H9 (cell line): Measurements from ENCODE around the gene TIGD3. TPM values are rescaled to one million over a fixed set of nuclear protein-coding genes. Genes with fewer than 3 reads are reported as not detected.

ENCODE experiments used
- DNase-seq: peaks from one replicate; pipeline ENCODE4 v3.0.0-alpha.2; 2017
- H2AFZ ChIP-seq: one replicate; pipeline ENCODE4 v1.6.1; 2013; ENCODE audit warnings: mild to moderate bottlenecking, low read length, control low read depth, moderate library complexity
- H2AK5ac ChIP-seq: 2 replicates; pipeline ENCODE4 v1.6.1; 2013; ENCODE audit warnings: low read length, control low read depth, mixed read lengths; ENCODE audit not compliant: insufficient read length
- H2BK120ac ChIP-seq: one replicate; pipeline ENCODE4 v1.6.1; 2013; ENCODE audit warnings: low read depth, mild to moderate bottlenecking, low read length, control low read depth, inconsistent platforms; ENCODE audit not compliant: poor library complexity, severe bottlenecking
- H2BK12ac ChIP-seq: 2 replicates; pipeline ENCODE4 v1.6.1; 2013; ENCODE audit warnings: low read length, control low read depth, mixed read lengths, low read depth; ENCODE audit not compliant: insufficient read length
- H2BK15ac ChIP-seq: 2 replicates; pipeline ENCODE4 v1.6.1; 2013; ENCODE audit warnings: low read depth, low read length, control low read depth
- H2BK20ac ChIP-seq: one replicate; pipeline ENCODE4 v1.6.1; 2013; ENCODE audit warnings: low read depth, mild to moderate bottlenecking, low read length, control low read depth, inconsistent platforms; ENCODE audit not compliant: poor library complexity, severe bottlenecking
- H2BK5ac ChIP-seq: 2 replicates; pipeline ENCODE4 v1.6.1; 2013; ENCODE audit warnings: low read length, control low read depth, mixed read lengths; ENCODE audit not compliant: insufficient read length
- H3K14ac ChIP-seq: 2 replicates; pipeline ENCODE4 v1.6.1; 2013; ENCODE audit warnings: low read length, control low read depth; ENCODE audit not compliant: insufficient read depth
- H3K18ac ChIP-seq: 2 replicates; pipeline ENCODE4 v1.6.1; 2013; ENCODE audit warnings: low read depth, mild to moderate bottlenecking, mixed read lengths, low read length, control low read depth; ENCODE audit not compliant: insufficient read length
- H3K23ac ChIP-seq: 2 replicates; pipeline ENCODE4 v1.6.1; 2013; ENCODE audit warnings: low read length, control low read depth, mixed read lengths, low read depth; ENCODE audit not compliant: insufficient read length
- H3K23me2 ChIP-seq: 2 replicates; pipeline ENCODE4 v1.6.1; 2013; ENCODE audit warnings: low read depth, mild to moderate bottlenecking, mixed read lengths, low read length, control low read depth; ENCODE audit not compliant: insufficient read length, poor library complexity, severe bottlenecking
- H3K27ac ChIP-seq: 2 replicates; pipeline ENCODE4 v1.5.1; 2013; ENCODE audit warnings: low read length, control low read depth, mixed read lengths, low read depth; ENCODE audit not compliant: insufficient read length
- H3K27me3 ChIP-seq: 2 replicates; pipeline ENCODE4 v1.6.1; 2013; ENCODE audit warnings: low read length, control low read depth, inconsistent platforms; ENCODE audit not compliant: insufficient read depth
- H3K4ac ChIP-seq: 2 replicates; pipeline ENCODE4 v1.6.1; 2013; ENCODE audit warnings: low read depth, mild to moderate bottlenecking, control low read depth, inconsistent platforms, low read length, moderate library complexity
- H3K4me1 ChIP-seq: 2 replicates; pipeline ENCODE4 v1.6.1; 2013; ENCODE audit warnings: low read length, control low read depth, inconsistent platforms; ENCODE audit not compliant: insufficient read depth
- H3K4me2 ChIP-seq: 2 replicates; pipeline ENCODE4 v1.6.1; 2013; ENCODE audit warnings: low read length, control low read depth, mixed read lengths; ENCODE audit not compliant: insufficient read length, insufficient read depth
- H3K56ac ChIP-seq: 2 replicates; pipeline ENCODE4 v1.6.1; 2013; ENCODE audit warnings: low read depth, mild to moderate bottlenecking, mixed read lengths, low read length, control low read depth; ENCODE audit not compliant: insufficient read length
- H3K79me1 ChIP-seq: 2 replicates; pipeline ENCODE4 v1.6.1; 2013; ENCODE audit warnings: low read depth, mild to moderate bottlenecking, moderate library complexity, low read length, control low read depth, inconsistent platforms; ENCODE audit not compliant: insufficient read depth, poor library complexity, severe bottlenecking
- H3K79me2 ChIP-seq: 2 replicates; pipeline ENCODE4 v1.6.1; 2013; ENCODE audit warnings: low read length, control low read depth, inconsistent platforms; ENCODE audit not compliant: insufficient read depth
- H3K9ac ChIP-seq: 2 replicates; pipeline ENCODE4 v1.6.1; 2013; ENCODE audit warnings: low read length, control low read depth, mixed read lengths; ENCODE audit not compliant: insufficient read length; ENCODE audit errors: extremely low read depth
- H3K9me3 ChIP-seq: one replicate; pipeline ENCODE4 v1.6.1; 2013; ENCODE audit warnings: low read depth, low read length, inconsistent platforms; ENCODE audit not compliant: control insufficient read depth
- H3T11ph ChIP-seq: one replicate; pipeline ENCODE4 v1.6.1; 2013; ENCODE audit warnings: mild to moderate bottlenecking, low read length, control low read depth, inconsistent platforms
- H4K20me1 ChIP-seq: one replicate; pipeline ENCODE4 v1.6.1; 2013; ENCODE audit not compliant: control insufficient read depth, insufficient read length, insufficient read depth
- H4K5ac ChIP-seq: 2 replicates; pipeline ENCODE4 v1.6.1; 2013; ENCODE audit warnings: low read depth, mild to moderate bottlenecking, mixed read lengths, low read length, control low read depth; ENCODE audit not compliant: insufficient read length
- H4K8ac ChIP-seq: replicated peaks from 2 replicates; pipeline ENCODE4 v1.6.1; 2013; ENCODE audit warnings: low read length, control low read depth, mixed read lengths, low read depth; ENCODE audit not compliant: insufficient read length
- H4K91ac ChIP-seq: 2 replicates; pipeline ENCODE4 v1.6.1; 2013; ENCODE audit warnings: low read depth, mild to moderate bottlenecking, moderate library complexity, mixed read lengths, low read length, control low read depth; ENCODE audit not compliant: insufficient read length
- H3K27ac Mint-ChIP-seq, 3 experiments: 2 replicates in 2 of 3; 3 replicates in 1 of 3; pipeline ENCODE4 v1.8.0; 2020 to 2021; ENCODE audit warnings: mixed read lengths in 3 of 3, mild to moderate bottlenecking in 1 of 3, moderate library complexity in 1 of 3
- H3K27me3 Mint-ChIP-seq: 2 replicates; pipeline ENCODE4 v1.8.0; 2021; ENCODE audit warnings: low read depth, mild to moderate bottlenecking, moderate library complexity, mixed read lengths
- H3K36me3 Mint-ChIP-seq, 3 experiments: 2 replicates in 2 of 3; 3 replicates in 1 of 3; pipeline ENCODE4 v1.8.0; 2020 to 2021; ENCODE audit warnings: low read depth in 3 of 3, mixed read lengths in 3 of 3; ENCODE audit not compliant: insufficient read depth in 1 of 3
- H3K4me1 Mint-ChIP-seq, 2 experiments: 2 replicates each; pipeline ENCODE4 v1.8.0; 2020; ENCODE audit warnings: mixed read lengths in 2 of 2
- H3K4me3 Mint-ChIP-seq, 2 experiments: 2 replicates in 1 of 2; 3 replicates in 1 of 2; pipeline ENCODE4 v1.8.0; 2020 to 2021; ENCODE audit warnings: mild to moderate bottlenecking in 2 of 2, mixed read lengths in 2 of 2, moderate library complexity in 1 of 2
- H3K9me3 Mint-ChIP-seq, 2 experiments: 2 replicates in 1 of 2; 3 replicates in 1 of 2; pipeline ENCODE4 v1.8.0; 2020; ENCODE audit warnings: mild to moderate bottlenecking in 2 of 2, mixed read lengths in 2 of 2, moderate library complexity in 1 of 2
- WGBS: extraction: QIAGEN DNeasy Blood & Tissue Kit; methylation state at CpG from one replicate; pipeline ENCODE4 v1.1.7; 2013; ENCODE audit warnings: missing lambda C conversion rate, low lambda C conversion rate, mixed read lengths; ENCODE audit not compliant: insufficient read length; ENCODE audit errors: extremely low coverage; 5-methylcytosine and 5-hydroxymethylcytosine counted together
- total RNA-seq: library from RNA; stranded (reverse); gene quantifications from 2 replicates; pipeline ENCODE4 v1.2.1, GENCODE V29; 2021
- TF ChIP-seq, protein P1 (sequence below): fragments of 200-600 bp; sonication (generic); conservative IDR thresholded peaks from 3 replicates; pipeline ENCODE4 v1.8.0; 2021; ENCODE audit warnings: antibody characterized with exemption, mild to moderate bottlenecking

TIGD3 gene
- total RNA-seq, 1 experiment from 2014 or later, result 0.66 TPM

DNA sequence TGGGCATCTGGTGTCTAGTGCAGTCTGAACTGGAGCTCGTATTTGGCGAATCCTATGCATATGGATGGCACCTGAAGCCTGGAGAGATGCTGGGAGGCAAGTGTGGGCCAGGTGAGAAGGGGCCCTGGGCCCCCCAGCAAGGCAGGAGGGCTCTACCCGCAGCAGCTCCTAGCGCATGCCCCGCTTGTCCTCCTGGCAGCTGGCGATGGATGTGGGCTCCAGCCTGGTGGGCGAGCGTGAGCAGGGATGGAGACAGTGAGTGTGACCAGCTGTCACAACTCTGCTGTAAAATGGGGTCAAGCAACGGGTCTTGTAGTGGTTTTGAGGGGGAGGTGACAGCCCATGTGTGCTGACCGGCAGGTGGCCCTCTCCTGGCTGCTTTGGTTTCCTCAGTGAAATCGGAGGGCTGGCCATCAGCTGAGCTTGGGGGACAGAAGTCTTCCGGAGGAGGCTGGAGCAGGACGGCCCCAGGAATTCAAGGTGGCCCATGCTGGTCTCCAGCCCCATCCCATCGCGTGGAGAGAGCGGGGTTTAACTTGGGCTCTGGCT, 43.9 kb downstream of the TIGD3 start:
- TF ChIP-seq, protein P1, sequence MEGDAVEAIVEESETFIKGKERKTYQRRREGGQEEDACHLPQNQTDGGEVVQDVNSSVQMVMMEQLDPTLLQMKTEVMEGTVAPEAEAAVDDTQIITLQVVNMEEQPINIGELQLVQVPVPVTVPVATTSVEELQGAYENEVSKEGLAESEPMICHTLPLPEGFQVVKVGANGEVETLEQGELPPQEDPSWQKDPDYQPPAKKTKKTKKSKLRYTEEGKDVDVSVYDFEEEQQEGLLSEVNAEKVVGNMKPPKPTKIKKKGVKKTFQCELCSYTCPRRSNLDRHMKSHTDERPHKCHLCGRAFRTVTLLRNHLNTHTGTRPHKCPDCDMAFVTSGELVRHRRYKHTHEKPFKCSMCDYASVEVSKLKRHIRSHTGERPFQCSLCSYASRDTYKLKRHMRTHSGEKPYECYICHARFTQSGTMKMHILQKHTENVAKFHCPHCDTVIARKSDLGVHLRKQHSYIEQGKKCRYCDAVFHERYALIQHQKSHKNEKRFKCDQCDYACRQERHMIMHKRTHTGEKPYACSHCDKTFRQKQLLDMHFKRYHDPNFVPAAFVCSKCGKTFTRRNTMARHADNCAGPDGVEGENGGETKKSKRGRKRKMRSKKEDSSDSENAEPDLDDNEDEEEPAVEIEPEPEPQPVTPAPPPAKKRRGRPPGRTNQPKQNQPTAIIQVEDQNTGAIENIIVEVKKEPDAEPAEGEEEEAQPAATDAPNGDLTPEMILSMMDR, result no peak
- H3K79me1 ChIP-seq, result no peaks in the 10 kb centered on the region
- H2BK15ac ChIP-seq, result no peak overlapping the region
- Mint-ChIP-seq H3K4me3 (no peak overlapping the region), H3K9me3 (no peaks in the 10 kb centered on the region), H3K27me3 (no peaks in the 10 kb centered on the region), H3K27ac (0 out of 7 replicates have a peak overlapping the region, but pooled peaks of 1 of the 3 experiments have one; percentile 73), H3K36me3 (peaks cover 3 to 33% (median 26%) of the 10 kb centered on the region in 3 experiments; a peak in 6 of 7 replicates), H3K4me1 (peaks cover 0 to 17% of the 10 kb centered on the region in 2 experiments; a peak in 3 of 4 replicates)
- H4K20me1 ChIP-seq, result no peaks in the 10 kb centered on the region
- H4K5ac ChIP-seq, result no peak overlapping the region
- WGBS, result no CpG with 5 or more reads among the region's 16 CpGs
- H3K18ac ChIP-seq, result no peak overlapping the region
- no peak overlapping the region for H3K9ac ChIP-seq
- H3K14ac ChIP-seq, result no peak overlapping the region
- no peak overlapping the region for H3T11ph ChIP-seq
- no peaks in the 10 kb centered on the region for H3K9me3 ChIP-seq
- no peak for DNase-seq
- H3K4me2 ChIP-seq, result no peak overlapping the region
- H2BK12ac ChIP-seq, result no peak overlapping the region
- no peak overlapping the region for H2AFZ ChIP-seq
- H4K91ac ChIP-seq, result no peak overlapping the region
- no peak overlapping the region for H2BK5ac ChIP-seq
- H3K23ac ChIP-seq, result no peak overlapping the region
- H3K27ac ChIP-seq, result no peak overlapping the region
- no peak overlapping the region for H2BK20ac ChIP-seq
- no peak overlapping the region for H3K4ac ChIP-seq
- H3K23me2 ChIP-seq, result no peaks in the 10 kb centered on the region
- no peak overlapping the region for H2AK5ac ChIP-seq
- H3K4me1 ChIP-seq, result no peaks in the 10 kb centered on the region
- H3K79me2 ChIP-seq, result no peaks in the 10 kb centered on the region
- H4K8ac ChIP-seq, result no peak overlapping the region
- H3K27me3 ChIP-seq, result no peaks in the 10 kb centered on the region
- no peak overlapping the region for H3K56ac ChIP-seq
- H2BK120ac ChIP-seq, result no peak overlapping the region
